ENCODE results near the gene PAMR1. TPM values are rescaled to one million over a fixed set of nuclear protein-coding genes. Genes with fewer than 3 reads are reported as not detected.

The PAMR1 gene
- total and polyA plus RNA-seq, 9 of the 15 experiments (the other 6 are each of a cell fraction or from before 2014, with no cell fraction given) = not detected

- Histone ChIP-seq H3K4me2 (ENCODE audit: insufficient read depth, low read length) (no peak overlapping the region), H3K36me3 (ENCODE audit: control insufficient read depth, insufficient read depth, low read length) (no peaks in the 10 kb centered on the region), H3K9me1 (ENCODE audit: control insufficient read depth, insufficient read depth, low read length) (no peaks in the 10 kb centered on the region), H3K4me3 (no peak overlapping the region), H3K4me1 (replicated peaks in 1 of 2; ENCODE audit: control insufficient read depth in 2 of 2, insufficient read depth in 2 of 2, low read length in 2 of 2) (no peaks in the 10 kb centered on the region), H4K20me1 (replicated peaks; ENCODE audit: control insufficient read depth, insufficient read depth, low read length) (no peaks in the 10 kb centered on the region), H3K9me3 (replicated peaks; ENCODE audit: control insufficient read depth, insufficient read depth, low read depth, low read length) (no peaks in the 10 kb centered on the region), H3K27me3 (ENCODE audit: control insufficient read depth in 2 of 2, insufficient read depth in 2 of 2, low read length in 2 of 2) (peaks cover 0 to 4% of the 10 kb centered on the region in 2 experiments; a peak in 2 of 5 replicates), H3K79me2 (ENCODE audit: control insufficient read depth, insufficient read depth, low read length) (no peaks in the 10 kb centered on the region), H2AFZ (ENCODE audit: low read depth, low read length) (no peak overlapping the region), H3K27ac (ENCODE audit: extremely low read depth, low read depth, low read length) (no peak overlapping the region), H3K9ac (ENCODE audit: insufficient read depth in 1 of 2, low read depth in 2 of 2, low read length in 2 of 2) (no peak overlapping the region)
- WGBS (ENCODE audit: insufficient coverage, low coverage, missing lambda C conversion rate) = 0% methylated on average over 2 of the region's 2 CpGs
- DNase-seq (ENCODE audit: extremely low read depth in 1 of 4, low spot score in 3 of 4) (no peak), ATAC-seq (no peak), FAIRE-seq (no peak)
- intact Hi-C loops (cut with micrococcal nuclease) (no loop called here), in situ Hi-C loops (cut with MboI) (no loop called here)
- POLR2A ChIA-PET = no interaction called here
- no TSS peak for BruUV-seq (replicated peaks)
- CTCF ChIA-PET (ENCODE audit: low intra/inter-chr PET ratio) = no interaction called here
- TF ChIP-seq CTCF (IDR thresholded peaks at IDR 0.05 in 2 of 3, conservative IDR thresholded peaks at IDR 0.05 in 1 of 3; ENCODE audit: insufficient read depth in 2 of 3, low read depth in 1 of 3, low read length in 3 of 3) (peak in 2 of 3 experiments; percentile 2 to 8; a peak in 2 of 6 replicates), GMEB1 (CRISPR knock-in tag; IDR thresholded peaks at IDR 0.05) (no peak)
These were observed 63.4 kb downstream of the PAMR1 start for GRCh38 chr11:35461917-35462538.

Data from K562 (cell line).